ENCODE measurements around the gene NCAPH2. TPM values are rescaled to one million over a fixed set of nuclear protein-coding genes. Genes with fewer than 3 reads are reported as not detected.

The NCAPH2 gene
- total RNA-seq, 1 donor from 2014 or later, result 44.2 TPM

DNA sequence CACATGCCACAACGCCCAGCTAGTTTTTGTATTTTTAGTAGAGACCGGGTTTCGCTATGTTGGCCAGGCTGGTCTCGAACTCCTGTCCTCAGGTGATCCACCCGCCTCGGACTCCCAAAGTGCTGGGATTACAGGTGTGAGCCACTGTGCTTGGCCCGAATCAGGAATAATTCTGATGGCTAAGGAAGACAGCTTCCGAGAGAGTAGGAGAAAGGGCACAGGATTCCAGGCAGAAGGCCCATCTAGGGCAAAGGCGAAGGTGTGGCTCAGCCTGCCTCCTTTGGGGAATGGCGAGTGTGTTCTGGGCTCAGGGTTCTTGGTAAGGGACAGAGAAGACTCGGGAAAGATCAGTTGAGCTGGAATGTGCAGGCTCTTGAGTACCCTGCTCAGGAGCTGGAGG lies 56.3 kb downstream of the NCAPH2 start:
- Histone ChIP-seq H3K27me3 (ENCODE audit: control insufficient read depth, insufficient read depth, low read length) (no peaks in the 10 kb centered on the region), H3K4me3 (ENCODE audit: low read depth, low read length) (no peak overlapping the region), H3K36me3 (ENCODE audit: control insufficient read depth, insufficient read depth, low read length) (no peaks in the 10 kb centered on the region)
- TF ChIP-seq, protein P1, sequence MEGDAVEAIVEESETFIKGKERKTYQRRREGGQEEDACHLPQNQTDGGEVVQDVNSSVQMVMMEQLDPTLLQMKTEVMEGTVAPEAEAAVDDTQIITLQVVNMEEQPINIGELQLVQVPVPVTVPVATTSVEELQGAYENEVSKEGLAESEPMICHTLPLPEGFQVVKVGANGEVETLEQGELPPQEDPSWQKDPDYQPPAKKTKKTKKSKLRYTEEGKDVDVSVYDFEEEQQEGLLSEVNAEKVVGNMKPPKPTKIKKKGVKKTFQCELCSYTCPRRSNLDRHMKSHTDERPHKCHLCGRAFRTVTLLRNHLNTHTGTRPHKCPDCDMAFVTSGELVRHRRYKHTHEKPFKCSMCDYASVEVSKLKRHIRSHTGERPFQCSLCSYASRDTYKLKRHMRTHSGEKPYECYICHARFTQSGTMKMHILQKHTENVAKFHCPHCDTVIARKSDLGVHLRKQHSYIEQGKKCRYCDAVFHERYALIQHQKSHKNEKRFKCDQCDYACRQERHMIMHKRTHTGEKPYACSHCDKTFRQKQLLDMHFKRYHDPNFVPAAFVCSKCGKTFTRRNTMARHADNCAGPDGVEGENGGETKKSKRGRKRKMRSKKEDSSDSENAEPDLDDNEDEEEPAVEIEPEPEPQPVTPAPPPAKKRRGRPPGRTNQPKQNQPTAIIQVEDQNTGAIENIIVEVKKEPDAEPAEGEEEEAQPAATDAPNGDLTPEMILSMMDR (IDR thresholded peaks at IDR 0.05; ENCODE audit: insufficient read depth, low read length, severe bottlenecking), result no peak
- DNase-seq (ENCODE audit: low read depth) (no peak), FAIRE-seq (no peak)

DNA sequence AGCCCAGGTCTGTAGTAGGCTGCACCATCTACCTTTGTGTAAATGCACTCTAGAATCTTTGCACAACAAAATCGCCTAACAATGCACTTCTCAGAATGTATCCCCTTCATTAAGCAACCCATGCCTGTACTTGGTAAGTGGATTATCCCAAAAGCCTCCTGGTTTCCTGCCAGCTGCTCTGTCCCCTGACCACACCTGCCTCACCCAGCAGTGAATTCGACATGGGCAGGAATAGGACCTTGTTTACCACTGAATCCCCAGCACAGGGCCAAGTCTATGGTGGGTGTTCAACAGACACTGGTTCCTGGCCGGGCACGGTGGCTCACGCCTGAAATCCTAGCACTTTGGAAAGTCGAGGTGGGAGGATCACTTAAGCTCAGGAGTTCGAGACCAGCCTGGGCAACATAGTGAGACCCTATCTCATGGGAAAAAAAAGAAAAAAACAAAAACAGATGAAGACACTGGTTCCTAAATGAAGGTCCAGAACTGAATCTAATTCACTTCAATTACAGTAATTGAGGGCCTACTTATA lies 59.8 kb downstream of the NCAPH2 start:
- FAIRE-seq (no peak), DNase-seq (ENCODE audit: low read depth) (no peak)
- peaks cover 1% of the 10 kb centered on the region for H3K36me3 ChIP-seq (ENCODE audit: control insufficient read depth, insufficient read depth, low read length)
- TF ChIP-seq, protein P1 (IDR thresholded peaks at IDR 0.05; ENCODE audit: insufficient read depth, low read length, severe bottlenecking), result no peak
- H3K27me3 ChIP-seq (ENCODE audit: control insufficient read depth, insufficient read depth, low read length), result no peaks in the 10 kb centered on the region
- H3K4me3 ChIP-seq (ENCODE audit: low read depth, low read length), result no peak overlapping the region

DNA sequence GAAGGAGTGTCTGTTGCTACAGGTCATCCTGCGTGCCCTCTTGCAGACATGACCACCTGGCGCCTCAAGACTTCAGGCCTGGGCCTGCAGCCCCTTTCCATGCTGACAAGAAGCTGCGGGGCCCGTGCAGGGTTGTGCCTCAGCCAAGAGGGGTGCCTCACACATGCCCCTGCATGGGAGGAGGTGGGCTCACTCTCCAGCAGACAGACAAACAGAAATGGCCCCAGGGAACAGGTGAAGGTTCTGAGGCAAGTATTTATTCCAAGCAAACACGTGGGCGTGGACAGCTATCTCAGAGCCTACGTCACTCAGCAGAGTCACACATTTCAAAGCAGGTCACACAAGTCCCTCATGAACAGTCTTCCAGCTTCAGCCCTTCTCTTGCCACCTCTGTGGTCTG lies 60.6 kb downstream of the NCAPH2 start:
- H3K27me3 ChIP-seq (ENCODE audit: control insufficient read depth, insufficient read depth, low read length), result no peaks in the 10 kb centered on the region
- H3K4me3 ChIP-seq (ENCODE audit: low read depth, low read length), result no peak overlapping the region
- TF ChIP-seq, protein P1 (IDR thresholded peaks at IDR 0.05; ENCODE audit: insufficient read depth, low read length, severe bottlenecking), result no peak
- no peak for FAIRE-seq
- peaks cover 1% of the 10 kb centered on the region for H3K36me3 ChIP-seq (ENCODE audit: control insufficient read depth, insufficient read depth, low read length)
- DNase-seq (ENCODE audit: low read depth), result peak; percentile 42

DNA sequence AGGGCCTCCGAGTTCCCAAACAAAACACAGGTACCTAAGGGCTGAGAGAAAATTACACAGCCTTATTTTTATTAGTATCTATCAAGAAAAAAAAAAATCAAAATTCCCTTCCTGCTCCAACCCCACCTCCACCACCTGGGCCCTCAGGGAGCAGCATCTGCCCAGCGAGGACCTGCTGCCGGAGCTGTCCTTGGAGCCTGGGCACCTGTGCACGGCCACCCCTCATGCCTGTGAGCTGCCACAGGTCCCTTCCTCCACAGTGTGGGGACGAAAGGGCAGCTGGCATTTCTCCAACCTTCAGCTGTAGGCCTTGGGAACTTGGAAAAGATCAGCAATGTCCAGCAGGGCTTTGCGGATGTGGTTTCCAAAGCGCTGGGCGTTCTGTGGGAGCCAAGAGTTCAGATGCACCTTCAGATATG lies 61.0 kb downstream of the NCAPH2 start:
- H3K36me3 ChIP-seq (ENCODE audit: control insufficient read depth, insufficient read depth, low read length), result peaks cover 1% of the 10 kb centered on the region
- TF ChIP-seq, protein P1 (IDR thresholded peaks at IDR 0.05; ENCODE audit: insufficient read depth, low read length, severe bottlenecking), result no peak
- no peak for DNase-seq (ENCODE audit: low read depth)
- no peaks in the 10 kb centered on the region for H3K27me3 ChIP-seq (ENCODE audit: control insufficient read depth, insufficient read depth, low read length)
- H3K4me3 ChIP-seq (ENCODE audit: low read depth, low read length), result no peak overlapping the region
- FAIRE-seq, result no peak

DNA sequence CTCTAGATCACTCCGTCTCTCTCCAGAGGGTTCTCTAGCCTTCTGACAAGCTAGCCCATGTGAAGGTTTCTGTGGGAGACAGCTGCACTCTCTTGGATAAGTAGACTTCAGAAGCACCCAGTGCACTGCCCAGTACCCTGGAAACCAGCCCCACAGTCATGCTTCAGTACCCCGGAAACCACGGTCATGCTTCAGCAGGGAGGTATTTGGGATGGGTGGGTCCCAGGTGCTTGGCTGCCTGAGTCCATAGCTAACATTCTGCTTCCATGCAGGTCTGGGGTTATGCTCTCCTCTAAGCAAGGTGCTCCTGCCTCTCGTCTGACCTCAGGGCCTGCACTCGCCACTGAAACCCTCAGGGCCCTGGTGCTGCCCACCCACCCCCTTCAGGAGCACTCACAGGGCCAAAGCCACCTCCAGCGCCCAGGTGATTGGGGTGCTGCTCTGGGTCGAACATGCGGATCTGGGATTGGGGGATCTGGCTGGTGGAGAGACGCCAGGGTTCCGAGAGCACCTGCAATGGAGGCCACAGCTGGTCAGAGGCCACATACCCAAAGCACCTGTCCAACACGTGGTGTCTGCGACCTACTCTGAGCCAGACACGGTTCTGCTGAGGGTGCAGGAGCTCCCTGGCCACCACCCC lies 62.0 kb downstream of the NCAPH2 start:
- DNase-seq (ENCODE audit: low read depth) (no peak), FAIRE-seq (peak; percentile 82)
- TF ChIP-seq, protein P1 (IDR thresholded peaks at IDR 0.05; ENCODE audit: insufficient read depth, low read length, severe bottlenecking), result no peak
- Histone ChIP-seq H3K36me3 (ENCODE audit: control insufficient read depth, insufficient read depth, low read length) (peaks cover 1% of the 10 kb centered on the region), H3K27me3 (ENCODE audit: control insufficient read depth, insufficient read depth, low read length) (no peaks in the 10 kb centered on the region), H3K4me3 (ENCODE audit: low read depth, low read length) (no peak overlapping the region)

DNA sequence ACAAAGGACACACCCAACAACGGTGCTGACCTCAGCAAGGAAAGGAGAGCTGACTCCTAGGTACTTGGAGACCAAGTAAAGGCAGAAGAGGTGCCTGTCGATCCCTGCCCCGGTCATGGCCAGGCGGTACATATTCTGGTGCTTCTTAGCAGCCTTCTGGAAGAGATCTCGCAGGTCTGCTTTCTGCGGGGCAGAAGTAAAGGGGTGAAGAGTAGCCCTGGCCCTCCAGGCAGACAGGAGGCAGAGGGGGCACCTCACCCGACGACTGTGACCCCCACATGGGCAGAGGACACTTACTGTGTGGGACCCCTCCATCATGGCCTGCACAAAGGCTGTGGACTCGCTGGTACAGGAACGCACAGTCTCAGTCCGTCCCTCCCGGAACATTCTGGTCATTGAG lies 62.8 kb downstream of the NCAPH2 start:
- Histone ChIP-seq H3K4me3 (ENCODE audit: low read depth, low read length) (no peak overlapping the region), H3K36me3 (ENCODE audit: control insufficient read depth, insufficient read depth, low read length) (peaks cover 1% of the 10 kb centered on the region), H3K27me3 (ENCODE audit: control insufficient read depth, insufficient read depth, low read length) (no peaks in the 10 kb centered on the region)
- TF ChIP-seq, protein P1 (IDR thresholded peaks at IDR 0.05; ENCODE audit: insufficient read depth, low read length, severe bottlenecking), result no peak
- DNase-seq (ENCODE audit: low read depth), result no peak
- FAIRE-seq, result no peak
